A172 (cell line): ENCODE results near the gene CCDC149. TPM values are rescaled to one million over a fixed set of nuclear protein-coding genes. Genes with fewer than 3 reads are reported as not detected.

Experiments used
- DNase-seq: peaks from one replicate; pipeline ENCODE4 v3.0.0-alpha.2; 2015; ENCODE audit warnings: low spot score
- total RNA-seq: library from RNA; depleted of rRNA; stranded (reverse); fragments of >200 nt; shearing (Covaris generic); gene quantifications from 2 replicates; pipeline ENCODE4 v1.2.3, GENCODE V29; 2014

The CCDC149 gene
- total RNA-seq, 1 experiment from 2014 or later = 2.8 TPM

GRCh38 chr4:24881508-24882196 lies 31.2 kb downstream of the CCDC149 start:
- DNase-seq = no peak

DNA sequence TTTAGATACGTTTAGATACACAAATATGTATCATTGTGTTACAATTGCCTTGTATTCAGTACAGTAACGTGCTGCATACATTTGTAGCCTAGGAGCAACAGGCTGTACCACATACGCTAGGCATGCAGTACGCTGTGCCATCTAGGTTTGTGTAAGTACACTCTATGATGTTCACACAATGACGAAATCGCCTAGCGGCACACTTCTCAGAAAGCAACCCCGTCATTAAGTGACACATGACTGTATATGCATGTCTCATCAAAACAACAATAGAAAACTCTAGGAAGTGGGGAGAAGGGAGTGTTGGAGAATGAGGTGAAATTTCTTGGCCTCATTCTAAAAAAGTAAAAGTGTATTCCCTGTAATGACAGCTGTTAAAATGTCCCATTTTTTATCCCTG lies 32.7 kb downstream of the CCDC149 start:
- no peak for DNase-seq

DNA sequence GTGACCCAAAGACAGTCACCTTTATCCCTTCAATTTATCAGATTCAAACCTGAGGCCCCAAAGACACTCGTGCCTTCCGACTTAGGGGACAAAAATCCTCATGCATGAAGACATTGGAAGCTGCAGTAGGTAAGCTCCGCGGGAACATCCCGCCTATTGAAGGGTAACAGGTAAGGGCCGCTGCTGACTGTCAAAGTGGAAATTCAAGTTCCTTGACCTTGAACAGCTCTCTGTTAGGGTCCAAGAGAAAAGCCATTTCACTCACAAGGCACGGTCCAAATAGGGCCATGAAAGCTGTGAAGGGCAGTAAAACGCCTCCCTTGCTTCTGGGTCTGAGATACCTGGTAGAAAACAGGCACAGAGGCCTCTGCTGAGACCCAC lies 34.2 kb downstream of the CCDC149 start:
- no peak for DNase-seq

DNA sequence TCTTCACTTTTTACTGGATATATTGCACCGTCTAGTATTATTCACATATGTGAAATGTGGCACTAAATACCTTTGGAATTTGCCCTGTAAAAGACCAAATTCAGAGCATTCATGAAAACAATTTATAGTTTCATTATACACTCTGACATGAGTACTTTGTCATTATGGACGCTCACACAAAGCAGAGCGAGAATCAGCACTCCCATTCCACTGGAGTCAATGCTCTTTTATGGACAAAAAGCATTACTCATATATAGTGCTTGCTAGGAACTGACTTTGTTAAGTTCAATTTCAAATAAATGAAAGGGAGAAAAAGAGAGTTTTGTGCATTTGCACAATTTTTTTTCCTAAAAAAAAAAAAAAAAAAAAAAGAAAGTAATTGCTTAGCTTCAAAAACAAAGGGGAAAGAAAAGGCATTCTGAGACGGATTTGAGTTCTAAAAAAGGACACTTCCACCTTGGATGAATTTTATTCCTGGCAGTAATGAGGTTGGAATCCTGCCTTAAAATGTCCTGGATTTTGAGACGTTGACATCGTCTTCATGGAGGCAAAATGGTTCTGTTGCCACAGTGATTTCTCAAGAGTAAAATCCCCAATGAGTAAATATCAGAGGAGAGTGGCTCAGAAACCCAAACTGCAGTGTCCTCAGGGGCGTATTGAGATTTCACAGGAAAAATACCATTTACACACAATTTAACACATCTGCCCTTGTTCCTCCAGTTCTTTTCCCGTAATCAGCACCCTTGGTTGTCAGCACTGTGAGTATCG lies 34.8 kb downstream of the CCDC149 start:
- no peak for DNase-seq

DNA sequence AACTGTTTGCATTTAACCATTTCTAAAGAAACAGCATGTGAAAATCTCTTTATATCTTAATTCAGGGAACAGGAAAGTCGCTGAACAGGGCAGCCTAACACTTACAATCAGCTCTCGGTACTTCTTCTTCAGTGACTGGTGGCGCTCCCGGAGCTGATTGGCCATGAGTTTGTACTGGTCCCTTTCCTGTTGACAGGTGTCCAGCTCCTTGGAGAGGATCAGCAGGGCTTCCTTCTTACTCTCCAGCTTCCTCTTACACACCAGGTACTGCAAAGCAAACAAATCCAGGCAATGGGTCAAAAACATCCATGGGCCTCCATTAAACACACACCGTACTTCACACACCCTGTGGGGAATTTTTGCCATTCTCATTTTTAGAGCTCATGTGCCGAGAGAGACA lies 36.4 kb downstream of the CCDC149 start:
- no peak for DNase-seq

DNA sequence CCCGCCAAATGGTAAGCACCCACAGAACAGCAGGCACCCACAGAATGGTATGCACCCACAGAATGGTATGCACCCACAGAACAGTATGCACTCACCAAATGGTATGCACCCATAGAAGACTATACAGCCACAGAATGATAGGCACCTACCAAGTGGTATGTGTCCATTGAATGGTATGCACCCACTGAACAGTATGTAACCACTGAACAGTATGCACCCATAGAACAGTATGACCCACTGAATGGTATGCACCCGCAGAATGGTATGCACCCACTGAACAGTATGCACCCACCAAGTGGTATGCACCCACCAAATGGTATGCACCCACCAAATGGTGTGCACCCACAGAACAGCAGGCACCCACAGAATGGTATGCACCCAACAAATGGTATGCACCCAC lies 40.1 kb downstream of the CCDC149 start:
- no peak for DNase-seq

- DNase-seq = no peak
These were observed 41.6 kb downstream of the CCDC149 start for GRCh38 chr4:24871210-24871609.

DNA sequence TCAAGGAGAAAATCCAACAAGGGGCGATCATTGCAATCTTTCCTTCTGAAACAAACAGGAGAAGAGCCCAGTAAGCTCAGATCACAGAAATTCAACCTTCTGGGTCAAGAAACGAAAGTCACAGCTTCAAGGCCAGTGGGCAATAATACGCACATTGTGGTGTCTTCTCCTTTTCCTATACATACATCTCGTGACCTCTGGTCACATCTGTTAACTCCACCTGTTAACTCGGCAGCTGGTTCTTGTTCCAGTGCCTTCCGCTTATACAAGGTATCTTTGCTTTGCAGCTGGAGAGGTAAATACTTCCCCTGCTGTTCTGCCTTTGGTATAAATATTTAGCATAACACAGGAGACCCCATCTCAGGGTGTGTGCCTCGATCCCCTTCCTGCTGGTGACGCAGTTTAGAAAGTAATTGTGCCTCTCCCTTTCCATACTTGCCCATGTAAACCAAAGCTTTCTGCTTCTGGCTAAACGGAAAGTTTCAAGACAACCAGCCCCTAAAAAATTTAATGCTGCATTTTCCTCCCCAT lies 45.0 kb downstream of the CCDC149 start:
- DNase-seq = no peak

DNA sequence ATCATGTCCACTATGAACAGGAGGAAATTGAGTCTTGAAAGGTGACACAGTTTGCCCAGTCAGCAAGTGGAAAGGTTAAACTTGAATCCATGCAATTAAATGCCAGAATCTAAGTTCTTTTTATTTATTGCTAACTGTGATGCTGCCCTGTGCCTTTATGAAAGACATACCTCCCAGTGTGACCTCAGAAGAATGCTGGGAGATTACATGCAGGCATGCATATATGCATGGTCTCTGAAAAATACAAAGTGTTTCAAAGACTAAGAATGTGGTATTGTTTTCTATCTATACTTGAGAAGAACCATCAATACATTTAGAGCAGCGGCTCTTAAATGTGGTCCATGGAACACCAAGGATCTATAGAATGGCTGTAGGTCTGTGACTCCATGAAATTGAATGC lies 45.6 kb downstream of the CCDC149 start:
- DNase-seq = no peak

GRCh38 chr4:24865401-24865800 lies 47.4 kb downstream of the CCDC149 start:
- DNase-seq = no peak

DNA sequence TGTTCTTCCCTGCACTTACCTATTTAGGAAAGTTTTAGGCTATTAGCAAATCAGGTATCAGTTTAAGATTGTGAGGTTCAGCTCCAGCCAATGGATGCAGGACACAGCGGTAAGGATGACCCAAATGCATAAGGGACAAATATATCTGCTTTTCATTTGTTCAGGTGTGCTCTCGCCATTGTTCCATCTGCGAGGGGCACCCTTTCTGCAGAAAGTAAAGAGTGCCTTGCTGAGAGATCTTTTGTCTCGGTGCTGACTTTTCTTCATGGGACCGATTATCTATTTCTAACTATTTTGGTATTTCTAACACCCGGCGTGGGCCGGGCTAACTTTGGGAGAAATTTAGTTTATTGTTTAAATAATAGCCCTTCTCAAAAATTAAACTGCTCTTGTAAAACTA lies 49.0 kb downstream of the CCDC149 start:
- DNase-seq = no peak

GRCh38 chr4:24862073-24862751 lies 50.6 kb downstream of the CCDC149 start:
- no peak for DNase-seq

GRCh38 chr4:24858550-24858949 lies 54.3 kb downstream of the CCDC149 start:
- DNase-seq = no peak

- DNase-seq = peak; percentile 75
These were observed 54.8 kb downstream of the CCDC149 start for GRCh38 chr4:24858026-24858425.

- DNase-seq = peak; percentile 92
These were observed 56.3 kb downstream of the CCDC149 start for GRCh38 chr4:24856586-24856985.

DNA sequence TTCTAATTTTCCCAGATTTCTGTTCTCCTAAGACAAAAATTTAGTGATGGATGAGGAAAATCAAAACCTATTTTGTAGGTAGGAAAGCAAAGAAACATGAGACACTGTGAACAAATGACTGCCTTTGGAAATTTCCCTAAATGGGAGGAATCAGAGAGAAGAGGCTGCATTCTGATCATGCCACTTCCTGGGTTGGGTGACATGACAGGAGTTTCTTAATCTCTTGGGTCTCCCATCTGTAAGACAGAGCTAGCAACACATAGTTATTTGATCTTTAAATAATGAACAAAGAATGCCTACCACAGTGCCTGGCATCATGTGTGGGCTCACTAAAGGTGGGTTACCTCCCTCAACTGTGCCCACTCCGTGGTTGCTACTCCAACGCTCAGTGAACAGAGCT lies 57.1 kb downstream of the CCDC149 start:
- peak; percentile 21 for DNase-seq

DNA sequence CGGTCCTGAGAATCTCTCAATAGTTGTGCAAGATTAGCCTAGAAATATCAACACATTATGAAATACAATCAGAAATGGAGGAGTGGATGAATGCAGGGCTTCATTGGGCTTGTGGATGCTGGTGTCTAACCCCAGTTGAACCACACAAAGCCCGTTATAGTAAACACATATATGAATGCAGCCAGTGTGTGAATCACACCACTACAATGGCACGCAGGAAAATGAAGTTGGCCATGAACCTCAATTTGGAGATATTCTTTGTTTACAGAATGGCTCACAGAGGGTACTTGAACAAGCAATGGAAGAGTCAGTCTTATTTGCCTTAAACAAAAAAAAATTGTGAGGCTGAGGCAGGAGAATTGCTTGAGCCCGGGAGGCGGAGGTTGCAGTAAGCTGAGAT lies 59.7 kb downstream of the CCDC149 start:
- no peak for DNase-seq

DNA sequence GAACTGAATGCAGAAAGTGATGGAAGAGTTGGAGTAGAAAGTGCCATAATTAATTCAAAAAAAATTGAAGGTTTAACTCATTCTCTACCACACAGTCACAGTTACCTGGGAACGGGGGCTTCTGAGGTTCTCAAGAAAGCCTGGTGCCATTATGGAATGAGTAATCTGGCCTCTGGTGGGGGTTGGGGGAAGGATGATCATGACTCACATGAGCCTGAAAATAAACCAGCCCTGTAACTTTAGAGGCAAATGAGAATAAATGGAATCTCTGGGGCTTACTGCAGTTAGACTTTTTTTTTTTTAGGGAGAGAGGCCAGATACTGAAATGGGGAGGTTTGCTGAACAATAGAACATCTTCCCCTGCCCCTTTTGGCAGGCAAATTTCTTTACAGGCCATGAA lies 62.2 kb downstream of the CCDC149 start:
- peak; percentile 83 for DNase-seq

GRCh38 chr4:24849756-24850155 lies 63.1 kb downstream of the CCDC149 start:
- no peak for DNase-seq

DNA sequence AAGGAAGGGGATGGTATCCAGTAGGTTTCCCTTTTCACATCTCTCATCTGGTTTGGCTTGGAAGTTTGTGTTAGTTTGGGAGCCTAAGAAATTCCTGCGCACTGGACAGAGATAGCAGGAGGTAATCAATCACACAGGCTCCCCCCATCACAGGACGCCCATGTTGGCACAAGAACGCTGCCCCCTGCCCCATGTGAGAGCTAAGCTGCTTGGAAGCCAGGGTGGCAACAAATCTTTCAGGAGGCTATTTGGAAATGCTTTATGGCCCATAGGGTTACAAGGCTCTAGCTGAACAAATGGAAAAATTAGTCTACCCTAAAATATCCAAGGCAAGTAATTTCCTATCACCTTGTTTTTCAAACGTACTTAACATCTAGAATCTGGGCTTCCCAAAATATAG lies 63.5 kb downstream of the CCDC149 start:
- DNase-seq = no peak

GRCh38 chr4:24846716-24847115 lies 66.1 kb downstream of the CCDC149 start:
- DNase-seq = no peak

- DNase-seq = no peak
These were observed 66.9 kb downstream of the CCDC149 start for GRCh38 chr4:24845902-24846301.

- DNase-seq = no peak
These were observed 67.7 kb downstream of the CCDC149 start for GRCh38 chr4:24845132-24845531.
